ENCODE results near the gene ARID5B.

The ARID5B gene

DNA sequence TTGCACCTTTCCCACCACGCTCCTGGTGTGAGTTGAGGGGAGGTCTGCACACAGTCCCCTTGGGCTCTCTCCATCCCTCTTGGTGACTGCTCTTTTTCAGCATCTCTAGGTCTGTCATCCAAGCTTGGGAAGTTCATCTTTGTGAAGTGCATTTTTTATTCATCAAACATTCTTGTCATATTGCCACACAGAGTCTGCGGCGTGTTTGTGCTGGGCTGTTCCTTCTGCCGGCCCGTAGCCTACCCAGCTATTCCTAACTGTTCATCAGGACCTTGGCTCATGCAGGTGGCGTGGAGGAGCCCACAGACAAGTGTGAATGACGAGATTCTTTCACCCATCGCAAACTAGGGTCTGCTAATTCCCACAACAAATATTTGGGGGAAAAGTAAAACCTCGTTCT, 202.4 kb downstream of the ARID5B start:
- no peak for DNase-seq (ENCODE audit: low read depth, low spot score)
- CTCF ChIA-PET: interaction anchor here (0.7 to 1.3 kb wide), 2 partner anchors 91 to 206 kb away, joined by 3 read pairs; no protein-coding TSS in a partner anchor
- no peak overlapping the region for H3K4me3 ChIP-seq (ENCODE audit: low read depth, low read length)
- POLR2A ChIA-PET: no interaction called here
- TF ChIP-seq, protein P1, sequence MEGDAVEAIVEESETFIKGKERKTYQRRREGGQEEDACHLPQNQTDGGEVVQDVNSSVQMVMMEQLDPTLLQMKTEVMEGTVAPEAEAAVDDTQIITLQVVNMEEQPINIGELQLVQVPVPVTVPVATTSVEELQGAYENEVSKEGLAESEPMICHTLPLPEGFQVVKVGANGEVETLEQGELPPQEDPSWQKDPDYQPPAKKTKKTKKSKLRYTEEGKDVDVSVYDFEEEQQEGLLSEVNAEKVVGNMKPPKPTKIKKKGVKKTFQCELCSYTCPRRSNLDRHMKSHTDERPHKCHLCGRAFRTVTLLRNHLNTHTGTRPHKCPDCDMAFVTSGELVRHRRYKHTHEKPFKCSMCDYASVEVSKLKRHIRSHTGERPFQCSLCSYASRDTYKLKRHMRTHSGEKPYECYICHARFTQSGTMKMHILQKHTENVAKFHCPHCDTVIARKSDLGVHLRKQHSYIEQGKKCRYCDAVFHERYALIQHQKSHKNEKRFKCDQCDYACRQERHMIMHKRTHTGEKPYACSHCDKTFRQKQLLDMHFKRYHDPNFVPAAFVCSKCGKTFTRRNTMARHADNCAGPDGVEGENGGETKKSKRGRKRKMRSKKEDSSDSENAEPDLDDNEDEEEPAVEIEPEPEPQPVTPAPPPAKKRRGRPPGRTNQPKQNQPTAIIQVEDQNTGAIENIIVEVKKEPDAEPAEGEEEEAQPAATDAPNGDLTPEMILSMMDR (IDR thresholded peaks at IDR 0.05; ENCODE audit: insufficient read depth, low read length, missing control alignments): no peak

DNA sequence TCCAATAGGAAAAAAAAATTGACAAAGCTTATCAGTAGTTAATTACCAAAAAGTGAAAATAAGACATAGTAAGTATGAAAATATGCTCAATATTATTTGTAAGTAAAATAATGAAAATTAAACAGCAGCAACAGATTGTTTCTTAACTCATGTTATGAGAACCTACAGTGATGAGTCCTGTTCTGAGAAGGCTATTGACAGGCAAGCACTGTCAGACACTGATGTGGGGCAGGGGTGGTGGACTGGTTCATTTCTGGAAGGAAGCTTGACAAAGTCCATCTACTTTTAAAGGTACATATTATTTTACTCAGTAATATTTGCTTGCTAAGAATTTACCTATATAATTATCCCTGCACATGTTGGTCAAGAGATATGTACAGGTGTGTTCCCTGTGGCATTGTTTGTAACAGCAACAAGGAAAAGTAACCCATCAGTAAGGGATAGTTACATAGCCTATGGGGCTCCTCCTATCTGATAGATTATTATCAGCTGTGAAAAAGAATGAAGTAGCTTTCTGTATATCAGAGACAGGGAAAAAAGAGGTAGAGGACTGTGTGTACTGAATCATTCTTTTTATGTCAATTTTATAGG, 205.5 kb downstream of the ARID5B start:
- ChIA-PET POLR2A (interaction anchor here (0.8 kb wide), 1 partner anchor 240 kb away, joined by 3 read pairs; no protein-coding TSS in a partner anchor), CTCF (interaction anchor here (0.8 to 1.0 kb wide), 2 partner anchors 10 to 138 kb away, joined by 4 read pairs; no protein-coding TSS in a partner anchor)
- TF ChIP-seq, protein P1 (IDR thresholded peaks at IDR 0.05; ENCODE audit: insufficient read depth, low read length, missing control alignments): no peak
- DNase-seq (ENCODE audit: low read depth, low spot score): no peak
- no peak overlapping the region for H3K4me3 ChIP-seq (ENCODE audit: low read depth, low read length)

DNA sequence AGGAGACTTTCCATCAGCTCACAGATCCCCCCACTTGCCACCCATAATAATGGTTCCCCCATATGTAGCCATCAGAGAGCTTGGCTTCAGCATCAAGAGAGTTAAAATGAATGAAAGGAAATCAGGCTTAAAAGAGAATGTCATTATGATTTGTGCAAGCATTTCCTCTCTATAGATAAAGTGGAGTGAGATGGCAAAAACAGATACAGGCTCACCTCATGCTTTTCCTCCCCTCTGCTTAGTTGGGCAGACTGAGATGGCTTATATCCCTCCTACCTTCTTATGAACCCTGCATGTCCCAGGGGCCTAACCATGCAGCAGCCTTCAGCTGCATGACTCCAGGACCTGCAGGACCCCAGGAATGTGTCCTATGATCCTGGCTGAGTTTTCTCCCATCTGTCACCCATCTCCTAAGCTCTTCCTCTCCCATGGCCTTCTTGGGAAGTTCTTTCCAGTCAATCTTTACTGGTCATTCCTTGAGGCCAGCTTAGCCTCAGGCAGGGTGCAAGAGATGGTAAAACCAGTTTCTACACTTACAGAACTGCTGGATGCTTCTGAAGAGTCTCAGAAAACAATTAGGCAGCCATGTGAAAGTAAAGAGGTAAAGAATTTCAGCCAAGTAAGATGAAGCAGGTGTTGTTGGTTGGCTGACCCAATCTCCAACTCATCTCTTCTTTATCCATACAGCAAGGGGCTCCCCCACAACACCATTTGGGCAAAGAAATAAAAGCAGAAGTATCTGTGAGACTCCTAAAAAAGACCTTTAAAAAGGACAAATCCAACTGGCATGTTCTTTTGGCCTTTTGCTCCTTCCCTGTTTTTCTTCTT, 207.5 kb downstream of the ARID5B start:
- CTCF ChIA-PET: interaction anchor here (1.5 kb wide), 1 partner anchor 135 kb away, joined by 3 read pairs; no protein-coding TSS in a partner anchor
- TF ChIP-seq, protein P1 (IDR thresholded peaks at IDR 0.05; ENCODE audit: insufficient read depth, low read length, missing control alignments): no peak
- no peak for DNase-seq (ENCODE audit: low read depth, low spot score)

DNA sequence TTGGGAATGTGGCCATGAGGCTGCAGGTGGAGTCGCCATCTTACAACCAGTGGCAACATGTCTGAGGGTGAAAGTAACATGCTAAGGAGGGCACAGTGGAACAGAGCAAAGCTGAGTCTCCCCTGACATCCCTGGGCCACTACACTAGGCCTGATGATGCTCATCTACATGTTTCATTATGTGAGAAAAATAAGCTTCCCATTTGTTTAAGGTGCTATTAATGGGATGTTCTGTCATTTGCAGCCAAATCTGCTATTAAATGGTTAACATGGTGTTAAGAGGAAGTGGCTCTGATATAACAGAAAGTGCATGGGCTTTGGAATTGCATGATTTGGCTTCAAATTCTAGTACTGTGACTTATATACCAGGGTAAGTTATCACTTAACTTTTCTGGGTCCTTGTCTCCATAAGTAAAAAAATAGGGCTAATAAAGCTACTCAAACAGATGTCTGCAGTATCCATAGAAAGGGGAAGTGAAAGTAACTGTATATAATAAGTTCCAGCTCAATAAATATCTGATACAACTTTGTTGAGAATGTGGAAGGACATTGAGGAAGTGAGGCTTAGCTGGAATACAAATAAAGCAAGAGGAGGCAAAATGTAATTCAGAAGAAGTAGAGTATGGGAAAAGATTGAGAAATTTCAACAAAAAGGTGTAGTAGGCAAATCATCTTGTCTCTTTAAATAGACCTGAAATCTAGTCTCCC, 208.2 kb downstream of the ARID5B start:
- ChIA-PET CTCF (interaction anchor here (0.9 to 1.0 kb wide), 2 partner anchors 19 to 135 kb away, joined by 3 to 4 read pairs; no protein-coding TSS in a partner anchor), POLR2A (no interaction called here)
- DNase-seq (ENCODE audit: low read depth, low spot score): no peak
- H3K4me3 ChIP-seq (ENCODE audit: low read depth, low read length): no peak overlapping the region
- TF ChIP-seq, protein P1 (IDR thresholded peaks at IDR 0.05; ENCODE audit: insufficient read depth, low read length, missing control alignments): no peak

More for the DNA sequence above, 207.5 kb downstream of the ARID5B start:
- POLR2A ChIA-PET: no interaction called here
- H3K4me3 ChIP-seq (ENCODE audit: low read depth, low read length): no peak overlapping the region

DNA sequence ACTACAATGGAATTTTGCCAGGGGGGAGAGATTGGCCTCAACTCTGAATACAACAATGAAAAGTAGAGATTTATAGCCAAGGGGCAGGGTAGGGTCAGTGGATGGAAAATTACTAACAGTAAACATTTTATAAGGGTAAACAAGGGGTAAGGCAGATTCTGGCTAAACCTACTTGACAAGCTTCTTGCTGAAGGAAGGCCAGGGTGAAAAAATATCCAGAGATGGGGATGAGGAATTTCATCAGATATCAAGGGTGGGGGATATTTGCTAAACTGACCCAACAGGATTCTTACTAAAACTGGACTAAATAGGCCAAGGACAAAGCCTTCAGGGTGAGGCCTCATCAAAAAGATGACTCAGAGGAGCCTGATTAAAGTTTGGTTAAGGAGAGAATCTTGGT, 210.8 kb downstream of the ARID5B start:
- TF ChIP-seq, protein P1 (IDR thresholded peaks at IDR 0.05; ENCODE audit: insufficient read depth, low read length, missing control alignments): no peak
- CTCF ChIA-PET: no interaction called here
- DNase-seq (ENCODE audit: low read depth, low spot score): no peak
- H3K4me3 ChIP-seq (ENCODE audit: low read depth, low read length): no peak overlapping the region
- POLR2A ChIA-PET: no interaction called here

DNA sequence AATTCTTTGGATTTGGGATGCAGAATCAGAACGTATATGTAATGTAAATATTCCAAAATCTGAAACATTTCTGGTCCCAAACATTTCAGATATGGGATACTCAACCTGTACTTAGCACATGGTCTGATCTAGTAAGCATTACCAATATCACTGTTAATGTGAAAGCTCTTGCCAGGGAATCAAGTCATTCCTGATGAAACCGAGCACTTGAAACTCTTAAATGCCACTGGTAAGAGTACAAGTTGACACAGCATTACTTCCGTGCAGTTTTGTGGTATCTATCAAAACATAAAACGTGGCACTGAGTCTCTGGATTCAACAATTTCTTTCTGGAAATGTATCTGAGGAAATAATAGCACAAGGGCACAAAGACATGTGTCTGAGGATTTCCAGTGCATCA, 211.5 kb downstream of the ARID5B start:
- ChIA-PET CTCF (no interaction called here), POLR2A (no interaction called here)
- H3K4me3 ChIP-seq (ENCODE audit: low read depth, low read length): no peak overlapping the region
- TF ChIP-seq, protein P1 (IDR thresholded peaks at IDR 0.05; ENCODE audit: insufficient read depth, low read length, missing control alignments): no peak
- no peak for DNase-seq (ENCODE audit: low read depth, low spot score)
